HG03095 (cell line): ENCODE measurements around the gene RNASEH2A.
"Not testable (repeated sequence)": the region's sequence is repeated elsewhere in the genome, so short reads cannot be mapped to it uniquely, and the experiment has no call there.

Source experiments
- ATAC-seq: cut with Tn5 transposase; IDR thresholded peaks from one replicate; pipeline ENCODE4 v1.9.1; 2021; ENCODE audit warnings: moderate library complexity; ENCODE audit not compliant: unreplicated experiment

Gene RNASEH2A

DNA sequence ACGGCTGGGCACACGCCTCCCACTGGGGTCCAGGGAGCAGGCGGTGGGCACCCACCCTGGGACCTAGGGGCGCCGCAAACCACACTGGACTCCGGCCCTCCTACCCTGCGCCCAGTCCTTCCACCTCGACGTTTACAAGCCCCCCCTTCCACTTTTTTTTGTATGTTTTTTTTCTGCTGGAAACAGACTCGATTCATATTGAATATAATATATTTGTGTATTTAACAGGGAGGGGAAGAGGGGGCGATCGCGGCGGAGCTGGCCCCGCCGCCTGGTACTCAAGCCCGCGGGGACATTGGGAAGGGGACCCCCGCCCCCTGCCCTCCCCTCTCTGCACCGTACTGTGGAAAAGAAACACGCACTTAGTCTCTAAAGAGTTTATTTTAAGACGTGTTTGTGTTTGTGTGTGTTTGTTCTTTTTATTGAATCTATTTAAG, 13.5 kb upstream of the RNASEH2A start:
- no peak for ATAC-seq

DNA sequence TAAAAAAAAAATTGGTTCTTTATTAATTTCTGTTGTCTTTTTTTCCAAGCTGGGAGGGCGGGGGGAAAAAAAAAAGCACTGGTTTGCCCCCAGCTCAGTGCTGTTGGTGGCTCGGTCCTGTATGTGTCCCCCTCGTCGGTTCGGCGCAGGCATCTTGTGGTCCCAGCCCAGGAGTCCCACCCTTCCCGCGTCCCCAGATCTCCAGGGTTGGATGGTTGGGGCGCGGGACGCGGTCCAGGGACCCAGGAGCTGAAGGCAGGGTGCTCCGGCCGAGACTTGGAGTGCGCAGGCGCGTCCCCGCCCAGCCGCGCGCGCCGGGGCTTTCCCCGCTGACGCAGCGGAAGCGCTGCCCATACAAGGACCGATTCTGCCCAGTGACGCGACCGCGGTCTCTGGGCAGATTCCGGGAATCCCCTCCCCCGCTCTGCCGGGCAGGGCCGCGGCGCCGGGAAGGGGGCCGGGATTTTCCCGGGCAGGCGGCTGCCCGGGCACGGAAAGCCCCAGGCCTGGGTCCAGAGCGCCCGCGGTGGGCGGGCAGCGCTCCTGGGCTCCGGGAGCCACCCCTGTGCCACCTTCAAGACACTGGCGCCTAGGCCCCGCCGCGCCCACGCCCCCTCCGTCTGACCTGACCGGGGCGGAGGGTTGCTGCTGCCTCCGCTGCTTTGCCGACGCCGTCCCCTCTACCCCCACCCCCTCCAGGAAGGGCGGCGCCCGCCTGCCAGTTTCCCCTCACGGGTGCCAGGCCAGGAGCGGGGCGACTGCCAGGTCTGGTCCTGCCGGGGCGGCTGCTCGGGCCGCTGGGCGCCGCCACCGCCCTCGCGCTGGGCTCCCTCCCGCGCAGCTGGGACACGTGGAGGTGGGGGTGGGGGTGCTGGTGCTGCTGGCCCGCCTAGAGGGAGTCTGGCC, 12.8 kb upstream of the RNASEH2A start:
- ATAC-seq = no peak

GRCh38 chr19:12794196-12794941, 12.0 kb upstream of the RNASEH2A start:
- no peak for ATAC-seq

DNA sequence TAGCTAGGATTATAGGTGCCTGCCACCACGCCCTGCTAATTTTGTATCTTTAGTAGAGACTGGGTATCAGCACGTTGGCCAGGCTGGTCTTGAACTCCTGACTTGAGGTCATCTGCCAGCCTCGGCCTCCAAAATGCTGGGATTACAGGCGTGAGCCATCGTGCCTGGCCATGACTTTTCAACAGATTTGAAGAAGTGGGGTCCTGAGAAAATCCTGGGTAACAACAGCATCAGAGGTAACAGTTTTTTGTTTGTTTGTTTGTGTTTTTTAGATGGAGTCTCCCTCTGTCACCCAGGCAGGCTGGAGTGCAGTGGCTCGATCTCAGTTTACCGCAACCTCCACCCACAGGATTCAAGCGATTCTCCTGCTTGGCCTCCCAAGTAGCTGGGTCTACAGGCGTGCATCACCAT, 11.4 kb upstream of the RNASEH2A start:
- ATAC-seq = no peak

GRCh38 chr19:12796146-12797071, 10.0 kb upstream of the RNASEH2A start:
- no peak for ATAC-seq

GRCh38 chr19:12797141-12797587, 9.2 kb upstream of the RNASEH2A start:
- no peak for ATAC-seq

GRCh38 chr19:12797607-12798006, 8.8 kb upstream of the RNASEH2A start:
- not testable (repeated sequence) for ATAC-seq

- no peak for ATAC-seq
Observed at GRCh38 chr19:12799742-12800465, 6.5 kb upstream of the RNASEH2A start.

GRCh38 chr19:12800466-12800770, 6.0 kb upstream of the RNASEH2A start:
- ATAC-seq = no peak

- ATAC-seq = no peak
Observed at GRCh38 chr19:12800923-12801465, 5.4 kb upstream of the RNASEH2A start.

GRCh38 chr19:12801466-12802266, 4.7 kb upstream of the RNASEH2A start, which contains the start of the genes PRDX2 and THSD8:
TSS of gene PRDX2 (minus strand) at chr19:12801800. CDS start at chr19:12801261, 539 bp downstream.
TSS of gene THSD8 (plus strand) at chr19:12802069. CDS start at chr19:12802072, 3 bp downstream.
- no peak for ATAC-seq

- no peak for ATAC-seq
Observed at GRCh38 chr19:12802267-12803106, 3.9 kb upstream of the RNASEH2A start.

GRCh38 chr19:12804051-12804450, 2.3 kb upstream of the RNASEH2A start:
- no peak for ATAC-seq

DNA sequence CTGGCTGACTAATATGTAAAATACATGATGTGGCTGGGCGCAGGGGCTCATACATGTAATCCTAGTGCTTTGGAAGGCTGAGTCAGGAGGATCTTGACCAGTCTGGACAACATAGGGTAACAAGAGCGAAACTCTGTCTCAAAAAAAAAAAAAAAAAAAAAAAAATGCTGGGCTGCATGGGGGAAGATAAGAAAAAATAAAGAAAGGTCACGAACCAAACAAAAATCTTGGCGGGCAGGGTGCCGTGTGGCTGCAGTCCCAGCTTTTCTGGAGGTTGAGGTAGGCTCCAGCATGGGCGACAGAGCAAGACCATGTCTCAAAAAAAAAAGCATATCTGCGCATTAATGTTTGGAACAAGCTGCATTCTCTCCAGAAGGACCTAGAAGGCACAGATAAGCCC, 8.7 kb downstream of the RNASEH2A start:
- ATAC-seq = no peak

- not testable (repeated sequence) for ATAC-seq
Observed at GRCh38 chr19:12817188-12817587, 10.8 kb downstream of the RNASEH2A start.

DNA sequence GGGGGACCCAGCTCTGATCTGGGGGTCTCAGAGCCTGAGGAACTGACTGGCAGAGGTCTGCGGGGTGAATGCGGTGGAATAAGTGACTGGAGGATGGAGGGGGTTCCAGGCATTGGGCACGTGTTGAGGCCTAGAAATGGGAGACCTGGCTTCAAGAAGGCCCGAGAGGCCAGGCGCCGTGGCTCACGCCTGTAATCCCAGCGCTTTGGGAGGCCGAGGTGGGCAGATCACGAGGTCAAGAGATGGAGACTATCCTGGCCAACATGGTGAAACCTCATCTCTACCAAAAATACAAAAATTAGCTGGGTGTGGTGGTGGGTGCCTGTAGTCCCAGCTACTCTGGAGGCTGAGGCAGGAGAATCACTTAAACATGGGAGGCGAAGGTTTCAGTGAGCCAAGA, 11.4 kb downstream of the RNASEH2A start:
- not testable (repeated sequence) for ATAC-seq

GRCh38 chr19:12821761-12822160, 15.4 kb downstream of the RNASEH2A start:
- no peak for ATAC-seq
